HEK293 (cell line): ENCODE results near the gene NHERF2.

ENCODE experiments used
- CTCF ChIA-PET: fragments of 350-600 bp; formaldehyde crosslinking; extraction: SDS; loops from one replicate; lab custom pipeline; 2021; ENCODE audit warnings: antibody characterized with exemption; lab: Yijun Ruan, JAX
- POLR2A ChIA-PET: fragments of 300-600 bp; formaldehyde crosslinking; extraction: SDS; loops from one replicate; lab custom pipeline; 2020; ENCODE audit warnings: antibody characterized with exemption, inconsistent platforms; lab: Yijun Ruan, JAX
- H3K27ac ChIP-seq: fragments of 200-500 bp; sonication (Bioruptor generic); 2 replicates; pipeline ENCODE4 v1.5.1; 2014; ENCODE audit warnings: low read depth, low read length, control low read depth, inconsistent platforms; ENCODE audit errors: extremely low read depth
- H3K36me3 ChIP-seq, 2 experiments: fragments of 200-500 bp in 1 of 2; sonication (Bioruptor generic) in 1 of 2; 1 replicate in 1 of 2; 2 replicates in 1 of 2; pipeline ENCODE4 v1.5.1; 2014 to 2017; ENCODE audit warnings: inconsistent platforms in 2 of 2, low read length in 2 of 2; ENCODE audit not compliant: control insufficient read depth in 2 of 2, insufficient read depth in 1 of 2
- H3K4me1 ChIP-seq: fragments of 200-500 bp; sonication (Bioruptor generic); 2 replicates; pipeline ENCODE4 v1.5.1; 2014; ENCODE audit warnings: mild to moderate bottlenecking, low read length, inconsistent platforms; ENCODE audit not compliant: control insufficient read depth, insufficient read depth
- H3K4me3 ChIP-seq: 2 replicates; pipeline ENCODE4 v1.5.1; 2011; ENCODE audit warnings: low read depth, mild to moderate bottlenecking, control low read depth, low read length, moderate library complexity
- H3K9me3 ChIP-seq: fragments of 200-500 bp; sonication (Bioruptor generic); 2 replicates; pipeline ENCODE4 v1.5.1; 2014; ENCODE audit warnings: low read depth, low read length, inconsistent platforms; ENCODE audit not compliant: control insufficient read depth, insufficient read depth
- BCL11B ChIP-seq: fragments of 450-650 bp; formaldehyde crosslinking; IDR thresholded peaks from 2 replicates; pipeline ENCODE4 v1.5.1; 2016; ENCODE audit warnings: low read depth, missing biosample characterization, missing genetic modification characterization
- GFI1B ChIP-seq: fragments of 450-650 bp; formaldehyde crosslinking; IDR thresholded peaks from 2 replicates; pipeline ENCODE4 v1.5.1; 2016; ENCODE audit warnings: missing biosample characterization, missing genetic modification characterization
- HIC1 ChIP-seq: fragments of 450-650 bp; formaldehyde crosslinking; IDR thresholded peaks from 2 replicates; pipeline ENCODE4 v1.5.1; 2016; ENCODE audit warnings: missing biosample characterization, missing genetic modification characterization
- KLF17 ChIP-seq: fragments of 450-650 bp; formaldehyde crosslinking; IDR thresholded peaks from 2 replicates; pipeline ENCODE4 v1.5.1; 2016; ENCODE audit warnings: missing biosample characterization, missing genetic modification characterization
- RBAK ChIP-seq: fragments of 450-650 bp; formaldehyde crosslinking; IDR thresholded peaks from 2 replicates; pipeline ENCODE4 v1.5.1; 2016; ENCODE audit warnings: missing biosample characterization, missing genetic modification characterization
- REPIN1 ChIP-seq: fragments of 450-650 bp; formaldehyde crosslinking; IDR thresholded peaks from 2 replicates; pipeline ENCODE4 v1.5.1; 2017; ENCODE audit warnings: missing biosample characterization, missing genetic modification characterization, low read depth
- ZBTB26 ChIP-seq: fragments of 450-650 bp; formaldehyde crosslinking; optimal IDR thresholded peaks from 2 replicates; pipeline ENCODE3; 2016; ENCODE audit warnings: missing biosample characterization, mild to moderate bottlenecking, missing genetic modification characterization
- ZIC2 ChIP-seq: fragments of 450-650 bp; formaldehyde crosslinking; IDR thresholded peaks from 2 replicates; pipeline ENCODE4 v1.5.1; 2016; ENCODE audit warnings: missing biosample characterization, missing genetic modification characterization
- ZNF148 ChIP-seq: fragments of 450-650 bp; formaldehyde crosslinking; IDR thresholded peaks from 2 replicates; pipeline ENCODE4 v1.5.0; 2017; ENCODE audit warnings: missing biosample characterization, missing genetic modification characterization, borderline replicate concordance
- ZNF155 ChIP-seq: fragments of 450-650 bp; formaldehyde crosslinking; IDR thresholded peaks from 2 replicates; pipeline ENCODE4 v1.5.1; 2016; ENCODE audit warnings: missing biosample characterization, missing genetic modification characterization
- ZNF19 ChIP-seq: fragments of 450-650 bp; formaldehyde crosslinking; IDR thresholded peaks from 2 replicates; pipeline ENCODE4; 2016; ENCODE audit warnings: missing biosample characterization, missing genetic modification characterization, low read depth
- ZNF521 ChIP-seq: fragments of 450-650 bp; formaldehyde crosslinking; IDR thresholded peaks from 2 replicates; pipeline ENCODE4 v1.5.1; 2017; ENCODE audit warnings: missing biosample characterization, mild to moderate bottlenecking, missing genetic modification characterization
- ZNF585B ChIP-seq: fragments of 450-650 bp; formaldehyde crosslinking; IDR thresholded peaks from 2 replicates; pipeline ENCODE4 v1.5.1; 2016; ENCODE audit warnings: missing biosample characterization, missing genetic modification characterization
- ZNF610 ChIP-seq: fragments of 450-650 bp; formaldehyde crosslinking; IDR thresholded peaks from 2 replicates; pipeline ENCODE4 v1.5.1; 2016; ENCODE audit warnings: missing biosample characterization, missing genetic modification characterization, borderline replicate concordance
- ZNF645 ChIP-seq: fragments of 450-650 bp; formaldehyde crosslinking; IDR thresholded peaks from 2 replicates; pipeline ENCODE4; 2016; ENCODE audit warnings: missing biosample characterization, missing genetic modification characterization
- ZNF660 ChIP-seq: fragments of 450-650 bp; IDR thresholded peaks from 2 replicates; pipeline ENCODE4 v1.5.1; 2018; ENCODE audit warnings: missing biosample characterization, mild to moderate bottlenecking, missing genetic modification characterization
- ZNF692 ChIP-seq: fragments of 450-650 bp; formaldehyde crosslinking; IDR thresholded peaks from 2 replicates; pipeline ENCODE4 v1.5.1; 2016; ENCODE audit warnings: missing biosample characterization, missing genetic modification characterization
- ZNF707 ChIP-seq: fragments of 450-650 bp; formaldehyde crosslinking; IDR thresholded peaks from 2 replicates; pipeline ENCODE4 v1.5.1; 2016; ENCODE audit warnings: missing biosample characterization, missing genetic modification characterization
- ZNF830 ChIP-seq: fragments of 450-650 bp; IDR thresholded peaks from 2 replicates; pipeline ENCODE4 v1.5.0; 2018; ENCODE audit warnings: missing biosample characterization, missing genetic modification characterization, low read depth, mild to moderate bottlenecking, moderate library complexity
- ZSCAN23 ChIP-seq: fragments of 450-650 bp; formaldehyde crosslinking; IDR thresholded peaks from 2 replicates; pipeline ENCODE4 v1.5.1; 2016; ENCODE audit warnings: missing biosample characterization, missing genetic modification characterization
- ZSCAN5A ChIP-seq: fragments of 450-650 bp; formaldehyde crosslinking; IDR thresholded peaks from 2 replicates; pipeline ENCODE4 v1.5.1; 2016; ENCODE audit warnings: missing biosample characterization, missing genetic modification characterization
- ZXDB ChIP-seq: fragments of 450-650 bp; formaldehyde crosslinking; IDR thresholded peaks from 2 replicates; pipeline ENCODE4 v1.5.1; 2016; ENCODE audit warnings: missing biosample characterization, missing genetic modification characterization

NHERF2 gene

GRCh38 chr16:2076072-2076865, 49.6 kb downstream of the NHERF2 start (continued):
- TF ChIP-seq HIC1 (tag by site-specific recombination): no peak
- no peak for TF ChIP-seq ZNF707 (tag by site-specific recombination)
- no peak for TF ChIP-seq ZNF645
- TF ChIP-seq ZNF585B (tag by site-specific recombination): no peak
- no peak for TF ChIP-seq ZNF19 (tag by site-specific recombination)
- no peak for TF ChIP-seq ZNF830 (tag by site-specific recombination)
- no peak for TF ChIP-seq KLF17
- no peak for TF ChIP-seq REPIN1
- TF ChIP-seq ZNF155 (tag by site-specific recombination): no peak
- TF ChIP-seq ZXDB (tag by site-specific recombination): no peak
- TF ChIP-seq ZBTB26: no peak
- no peak for TF ChIP-seq ZNF148 (tag by site-specific recombination)

- Histone ChIP-seq H3K36me3 (peaks cover 0 to 89% of the 10 kb centered on the region in 2 experiments; a peak in 1 of 3 replicates), H3K4me1 (no peaks in the 10 kb centered on the region), H3K9me3 (no peaks in the 10 kb centered on the region), H3K4me3 (no peak overlapping the region), H3K27ac (no peak overlapping the region)
- ChIA-PET CTCF (no interaction called here), POLR2A (interaction anchor here (0.6 kb wide), 1 partner anchor 9 kb away, joined by 3 read pairs; no protein-coding TSS in a partner anchor)
- TF ChIP-seq ZIC2 (tag by site-specific recombination) (no peak), RBAK (tag by site-specific recombination) (no peak), ZSCAN23 (tag by site-specific recombination) (no peak), BCL11B (tag by site-specific recombination) (no peak), ZNF660 (tag by site-specific recombination) (no peak), ZNF521 (tag by site-specific recombination) (no peak), GFI1B (tag by site-specific recombination) (no peak), ZSCAN5A (tag by site-specific recombination) (no peak), ZNF645 (no peak), ZNF610 (tag by site-specific recombination) (no peak), ZNF692 (tag by site-specific recombination) (no peak)
Measured at GRCh38 chr16:2077016-2077415, 50.3 kb downstream of the NHERF2 start.
